HG03442 (cell line): ENCODE measurements around the gene NAA11.

Experiments
- ATAC-seq: cut with Tn5 transposase; IDR thresholded peaks from one replicate; pipeline ENCODE4 v1.9.1; 2021; ENCODE audit warnings: mild to moderate bottlenecking, moderate library complexity; ENCODE audit not compliant: unreplicated experiment

The NAA11 gene

DNA sequence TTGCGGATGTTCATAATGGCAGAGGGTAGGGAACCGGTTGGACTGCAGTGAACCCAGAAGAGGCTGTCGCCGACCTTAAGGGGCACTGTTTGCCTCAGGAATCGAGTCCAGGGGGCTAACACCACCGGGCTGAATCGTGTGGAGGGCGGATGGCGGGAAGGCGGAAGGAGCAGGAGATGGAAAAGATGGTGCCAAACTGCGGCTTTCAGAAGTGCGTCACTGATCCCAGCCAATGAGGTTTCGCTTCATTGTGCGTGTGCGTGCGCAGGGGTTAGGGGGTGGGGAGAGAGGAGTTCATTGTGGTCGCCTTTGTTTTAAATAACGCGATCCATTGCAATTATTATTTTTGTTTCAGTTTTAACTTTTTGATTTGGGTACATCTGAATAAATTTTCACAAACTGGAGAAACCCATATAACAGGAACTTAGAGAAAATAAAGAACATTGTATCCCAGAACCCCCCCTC is at the start of gene NAA11:
Gene NAA11, minus strand, starts transcription at position 198 of the 465 bp plus-strand sequence. Its CDS starts 184 bp downstream, at position 14.
- no peak for ATAC-seq

GRCh38 chr4:79370026-79370425 is 44.2 kb upstream of the NAA11 start:
- ATAC-seq, result no peak

- ATAC-seq, result no peak
These were observed 41.2 kb upstream of the NAA11 start for GRCh38 chr4:79367096-79367495.

- ATAC-seq, result no peak
These were observed 40.6 kb upstream of the NAA11 start for GRCh38 chr4:79366422-79366821.

GRCh38 chr4:79364061-79364460 is 38.2 kb upstream of the NAA11 start:
- ATAC-seq, result no peak

- no peak for ATAC-seq
These were observed 36.8 kb upstream of the NAA11 start for GRCh38 chr4:79362626-79363025.

DNA sequence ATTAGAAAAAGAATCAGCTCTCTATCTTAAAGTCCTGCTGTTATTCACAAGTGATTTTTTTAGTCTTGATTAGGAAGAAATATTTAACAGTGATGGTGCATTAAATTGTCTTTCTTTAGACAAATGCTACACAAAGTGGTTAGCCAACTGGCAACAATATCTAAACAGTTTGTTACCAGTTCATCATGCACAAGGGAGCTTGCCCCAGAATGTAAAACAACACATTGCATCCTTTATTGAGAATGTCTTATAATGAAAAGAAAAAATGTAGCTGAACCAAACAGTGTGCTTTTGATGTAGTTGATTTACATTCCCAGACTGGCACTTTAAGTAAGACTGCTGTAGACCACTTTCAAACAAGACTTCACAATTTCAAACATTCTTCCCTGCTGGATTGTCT is 34.1 kb upstream of the NAA11 start:
- ATAC-seq, result no peak

GRCh38 chr4:79358438-79358837 is 32.6 kb upstream of the NAA11 start:
- ATAC-seq, result no peak

DNA sequence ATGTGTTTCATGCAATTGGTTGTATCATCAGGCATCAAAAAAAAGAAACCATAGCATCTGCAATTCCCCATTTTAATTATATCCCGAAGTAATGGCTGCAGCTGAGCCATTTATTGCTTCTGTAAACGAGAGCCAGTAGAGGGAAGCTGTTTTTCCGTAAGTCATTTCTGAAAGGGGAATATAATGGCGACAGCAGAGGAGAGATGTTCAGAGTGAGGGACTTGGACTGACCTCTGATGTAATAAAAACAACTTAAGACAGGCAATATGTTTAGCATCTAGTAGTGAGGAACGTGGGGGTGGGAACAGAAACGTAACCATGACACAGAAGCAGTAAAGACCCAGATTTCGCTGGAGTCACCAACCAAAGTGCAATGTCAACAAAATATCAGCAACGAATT is 31.5 kb upstream of the NAA11 start:
- ATAC-seq, result no peak

DNA sequence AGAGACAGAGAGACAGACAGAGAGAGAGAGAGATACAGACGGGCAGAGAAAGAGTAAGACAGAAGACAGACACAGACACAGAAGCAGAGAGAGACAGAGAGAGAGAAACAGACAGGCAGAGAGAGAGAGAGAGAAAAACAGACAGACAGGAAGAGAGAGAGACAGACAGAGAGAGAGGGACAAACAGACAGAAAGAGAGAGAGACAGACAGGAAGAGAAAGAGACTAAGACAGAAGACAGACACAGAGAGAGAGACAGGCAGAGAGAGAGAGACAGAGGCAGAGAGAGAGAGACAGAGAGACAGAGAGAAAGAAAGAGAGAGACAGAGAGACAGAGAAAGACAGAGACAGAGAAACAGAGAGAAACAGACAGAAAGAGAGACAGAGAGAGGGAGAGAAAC is 27.2 kb upstream of the NAA11 start:
- ATAC-seq, result no peak

- ATAC-seq, result no peak
These were observed 22.5 kb upstream of the NAA11 start for GRCh38 chr4:79348405-79348804.

GRCh38 chr4:79341893-79342653 is 16.2 kb upstream of the NAA11 start:
- no peak for ATAC-seq

- no peak for ATAC-seq
These were observed 14.7 kb upstream of the NAA11 start for GRCh38 chr4:79340568-79340967.

- no peak for ATAC-seq
These were observed 12.3 kb upstream of the NAA11 start for GRCh38 chr4:79338148-79338547.

DNA sequence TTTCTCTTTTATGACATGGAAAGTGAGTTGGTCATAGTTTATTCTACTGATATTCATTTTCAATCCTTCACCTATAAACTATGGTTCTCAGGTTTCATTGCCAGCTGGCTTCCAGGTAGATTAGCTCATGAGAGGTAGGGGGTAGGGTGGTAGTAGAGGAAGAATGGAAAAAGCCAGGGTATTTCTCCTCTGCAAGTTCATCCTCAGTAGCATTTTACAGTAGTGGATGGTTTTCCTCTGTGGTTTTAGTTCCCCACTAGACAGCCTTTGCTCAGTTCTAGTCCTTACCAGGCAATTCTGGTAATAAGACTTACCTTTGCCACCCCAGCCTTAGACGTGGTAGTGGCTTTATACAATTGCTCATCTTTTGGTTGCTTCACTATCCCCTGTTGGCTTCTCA is 8.9 kb upstream of the NAA11 start:
- ATAC-seq, result no peak

DNA sequence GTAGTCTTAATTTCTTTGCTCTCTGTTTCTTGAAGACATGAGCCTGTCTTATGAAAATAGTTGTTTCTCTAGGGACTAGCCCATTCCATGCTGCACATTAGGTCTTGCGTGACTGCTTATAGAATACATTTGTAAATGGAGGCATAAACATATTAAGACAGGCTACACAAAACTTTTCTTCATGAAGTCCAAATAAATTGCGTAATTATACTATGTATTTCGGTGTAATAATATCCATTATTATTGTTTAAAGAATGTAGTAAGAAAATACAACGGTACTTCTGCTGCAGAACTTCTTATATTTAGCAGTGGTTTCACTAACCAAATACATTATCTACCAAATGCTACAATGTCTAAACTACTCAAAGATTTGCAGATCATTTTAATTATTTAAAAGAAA is 8.5 kb upstream of the NAA11 start:
- no peak for ATAC-seq

- ATAC-seq, result no peak
These were observed 5.4 kb upstream of the NAA11 start for GRCh38 chr4:79331126-79331876.

DNA sequence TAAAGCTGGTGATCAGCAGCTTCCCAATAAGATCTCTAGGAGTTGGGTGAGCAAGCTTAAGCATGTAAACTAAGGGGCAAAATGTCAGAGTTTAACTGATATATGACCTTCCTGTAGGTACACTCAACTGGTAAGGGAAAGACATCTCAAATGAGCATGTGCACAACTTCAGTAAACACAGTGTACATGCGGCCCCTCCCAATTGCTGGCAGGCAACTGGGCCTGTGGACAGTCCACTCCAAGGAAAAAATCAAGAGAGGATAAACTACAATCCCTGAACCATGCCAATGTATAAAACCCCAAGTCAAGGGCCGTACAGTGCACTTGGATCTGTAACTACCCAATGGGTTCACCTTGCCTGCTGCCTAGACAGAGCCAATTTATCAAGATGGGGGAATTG is 4.9 kb upstream of the NAA11 start:
- ATAC-seq, result no peak

DNA sequence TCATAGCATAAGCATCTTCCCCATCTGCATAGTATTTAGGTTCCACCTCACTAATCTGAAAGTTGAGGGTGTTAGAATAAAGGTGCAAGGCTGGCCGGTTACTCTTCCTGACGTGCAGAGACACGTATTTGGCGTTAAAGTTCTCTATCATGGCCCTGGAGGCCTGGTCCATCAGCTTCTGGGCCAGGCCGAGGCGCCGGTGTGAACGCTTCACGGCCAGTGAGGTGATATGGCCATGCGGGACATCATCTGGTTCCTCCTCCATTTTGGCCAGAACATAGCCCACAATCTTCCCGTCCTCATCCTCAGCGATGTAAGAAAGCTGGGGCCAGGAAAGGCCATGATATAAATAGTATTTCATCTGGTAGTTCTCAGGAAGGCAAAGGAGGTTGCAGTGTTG is 425 bp downstream of the NAA11 start:
- no peak for ATAC-seq

GRCh38 chr4:79319975-79320374 is 5.9 kb downstream of the NAA11 start:
- no peak for ATAC-seq

GRCh38 chr4:79317711-79318110 is 8.2 kb downstream of the NAA11 start:
- ATAC-seq, result no peak

- ATAC-seq, result no peak
These were observed 10.0 kb downstream of the NAA11 start for GRCh38 chr4:79315891-79316290.
